NCI-H345 (cell line): ENCODE results near the gene PDE4DIP.
"Not testable (repeated sequence)": the region's sequence is repeated elsewhere in the genome, so short reads cannot be mapped to it uniquely, and the experiment has no call there.

Experiments
- DNase-seq: peaks from one replicate; lab custom pipeline; 2025; lab: John Stamatoyannopoulos, UW

Gene PDE4DIP

GRCh38 chr1:148975866-148976537 is 131.8 kb downstream of the PDE4DIP start:
- DNase-seq, result not testable (repeated sequence)

GRCh38 chr1:148977785-148978184 is 133.6 kb downstream of the PDE4DIP start:
- not testable (repeated sequence) for DNase-seq

GRCh38 chr1:148989378-148989777 is 145.2 kb downstream of the PDE4DIP start:
- DNase-seq, result not testable (repeated sequence)

GRCh38 chr1:148990233-148990788 is 146.1 kb downstream of the PDE4DIP start:
- DNase-seq, result not testable (repeated sequence)

DNA sequence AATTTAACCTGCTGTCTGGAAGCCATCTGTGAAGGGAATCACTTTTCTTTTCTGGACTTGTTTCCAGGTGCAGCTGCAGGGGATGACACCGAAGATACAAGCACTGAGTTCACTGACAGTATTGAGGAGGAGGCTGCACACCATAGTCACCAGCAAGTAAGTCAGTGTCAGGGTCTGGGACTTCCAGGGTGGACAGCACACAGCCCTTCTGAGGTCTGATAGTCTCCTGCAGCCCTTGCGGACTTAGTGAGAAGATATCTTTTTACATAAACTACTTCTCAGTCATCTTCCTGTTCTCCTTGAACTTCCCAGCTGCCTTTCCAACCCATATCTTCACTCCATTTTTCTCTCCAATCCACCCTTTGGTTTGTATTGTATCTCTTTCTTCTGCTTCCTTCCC is 147.6 kb downstream of the PDE4DIP start:
- DNase-seq, result not testable (repeated sequence)

DNA sequence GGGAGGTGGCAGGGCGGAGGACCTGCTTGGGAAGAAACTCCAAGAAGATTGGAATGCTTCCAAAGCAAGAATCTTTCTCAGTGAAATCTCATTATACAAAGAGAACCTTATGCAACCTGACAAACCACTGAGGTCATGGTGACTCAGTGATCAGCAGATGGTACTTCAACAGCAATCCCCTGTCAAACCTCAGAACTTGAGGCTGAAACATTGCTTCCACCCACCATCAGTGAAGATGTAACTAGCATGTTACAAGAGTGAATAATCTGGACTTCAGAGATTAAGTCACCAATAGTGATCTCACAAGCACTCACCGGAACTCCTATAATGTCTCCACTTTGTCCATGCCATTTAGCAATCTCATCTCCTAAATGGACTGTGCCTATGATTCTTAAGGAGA is 148.1 kb downstream of the PDE4DIP start:
- not testable (repeated sequence) for DNase-seq

- DNase-seq, result not testable (repeated sequence)
These were observed 152.4 kb downstream of the PDE4DIP start for GRCh38 chr1:148996449-148997224.

GRCh38 chr1:148997405-148997804 is 153.2 kb downstream of the PDE4DIP start:
- DNase-seq, result not testable (repeated sequence)

GRCh38 chr1:149002664-149003063 is 158.4 kb downstream of the PDE4DIP start:
- not testable (repeated sequence) for DNase-seq

DNA sequence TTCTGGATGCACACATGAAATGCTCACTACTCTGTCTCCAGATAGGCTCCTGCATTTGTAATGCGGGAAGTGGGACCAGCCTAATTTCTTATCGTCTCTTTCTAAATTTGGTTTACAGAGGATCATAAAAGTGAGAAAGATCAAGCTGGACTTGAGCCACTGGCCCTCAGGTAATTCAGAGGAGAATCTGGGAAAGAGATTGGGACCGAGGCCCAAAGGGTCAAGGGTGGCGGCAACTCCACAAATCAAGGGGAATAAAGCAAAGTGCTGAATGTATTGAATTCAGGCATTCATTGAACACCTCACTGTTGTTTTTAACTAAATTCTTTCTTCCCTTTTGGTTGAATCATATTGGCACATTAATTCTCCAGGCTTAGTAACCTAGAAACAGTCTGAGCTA is 164.1 kb downstream of the PDE4DIP start:
- DNase-seq, result not testable (repeated sequence)

- DNase-seq, result not testable (repeated sequence)
These were observed 164.5 kb downstream of the PDE4DIP start for GRCh38 chr1:149008769-149009168.

- DNase-seq, result not testable (repeated sequence)
These were observed 165.5 kb downstream of the PDE4DIP start for GRCh38 chr1:149009761-149010160.

- DNase-seq, result not testable (repeated sequence)
These were observed 168.4 kb downstream of the PDE4DIP start for GRCh38 chr1:149012599-149012998.

DNA sequence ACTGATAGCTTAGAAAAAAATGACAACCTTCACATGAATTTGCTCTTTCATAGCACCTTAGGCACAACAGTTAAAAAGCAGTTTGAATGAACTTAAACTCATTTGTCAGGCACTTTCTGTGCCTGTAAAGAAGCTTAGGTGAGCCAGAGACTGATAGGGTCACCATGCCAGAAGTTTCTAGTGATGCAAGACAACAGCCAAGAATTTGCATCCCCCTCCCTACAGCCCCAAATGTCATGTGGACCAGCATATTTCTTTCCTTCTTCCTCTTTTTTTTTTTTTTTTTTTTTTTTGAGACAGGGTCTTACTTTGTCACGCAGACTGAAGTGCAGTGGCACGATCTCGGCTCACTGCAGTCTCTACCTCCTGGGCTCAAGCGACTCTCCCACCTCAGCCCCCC is 169.3 kb downstream of the PDE4DIP start:
- not testable (repeated sequence) for DNase-seq

GRCh38 chr1:149015522-149015921 is 171.3 kb downstream of the PDE4DIP start:
- DNase-seq, result not testable (repeated sequence)

GRCh38 chr1:149016626-149017025 is 172.4 kb downstream of the PDE4DIP start:
- DNase-seq, result not testable (repeated sequence)

- not testable (repeated sequence) for DNase-seq
These were observed 174.3 kb downstream of the PDE4DIP start for GRCh38 chr1:149018577-149018976.

GRCh38 chr1:149024327-149024726 is 180.1 kb downstream of the PDE4DIP start:
- DNase-seq, result not testable (repeated sequence)

DNA sequence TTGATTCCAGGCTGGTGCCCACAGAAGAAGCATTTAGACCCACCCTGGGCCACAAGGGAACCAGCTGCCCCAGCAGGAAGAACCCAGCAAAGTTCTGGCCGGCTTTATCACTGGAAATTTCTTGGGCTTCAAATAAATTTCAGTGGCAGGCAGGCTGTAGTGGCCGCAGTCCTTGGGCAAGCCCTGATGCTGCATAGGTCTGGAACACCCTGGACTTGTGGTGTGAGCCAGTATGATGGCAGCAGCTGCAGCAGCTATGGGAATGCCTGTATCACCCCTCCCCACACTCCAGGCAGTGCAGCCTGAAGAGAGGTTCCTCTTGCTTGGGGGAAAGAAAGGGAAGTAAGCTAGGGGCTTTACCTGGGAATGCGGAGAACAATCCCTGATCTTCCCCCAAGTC is 189.7 kb downstream of the PDE4DIP start:
- DNase-seq, result not testable (repeated sequence)

DNA sequence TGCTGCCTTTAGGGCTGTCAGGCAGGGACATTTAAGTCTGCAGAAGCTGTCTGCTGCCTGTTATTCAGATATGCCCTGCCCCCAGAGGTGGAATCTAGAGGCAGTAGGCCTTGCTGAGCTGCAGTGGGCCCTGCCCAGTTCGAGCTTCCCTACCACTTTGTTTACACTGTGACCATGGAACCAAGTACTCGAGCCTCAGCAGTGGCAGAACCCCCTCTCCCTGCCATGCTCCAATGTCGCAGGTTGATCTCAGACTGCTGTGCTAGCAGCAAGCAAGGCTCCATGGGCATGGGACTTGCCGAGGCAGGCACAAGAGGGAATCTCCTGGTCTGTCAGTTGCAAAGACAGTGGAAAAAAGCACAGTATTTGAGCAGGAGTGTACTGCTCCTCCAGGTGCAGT is 198.8 kb downstream of the PDE4DIP start:
- DNase-seq, result not testable (repeated sequence)

GRCh38 chr1:149064611-149065010 is 220.4 kb downstream of the PDE4DIP start:
- DNase-seq, result not testable (repeated sequence)

- not testable (repeated sequence) for DNase-seq
These were observed 231.4 kb downstream of the PDE4DIP start for GRCh38 chr1:149075505-149076127.
